ENCODE measurements around the gene CLDN25. TPM values are rescaled to one million over a fixed set of nuclear protein-coding genes. Genes with fewer than 3 reads are reported as not detected.

The CLDN25 gene
- total RNA-seq, 4 donors from 2014 or later: 0.86 TPM; not detected in 3

DNA sequence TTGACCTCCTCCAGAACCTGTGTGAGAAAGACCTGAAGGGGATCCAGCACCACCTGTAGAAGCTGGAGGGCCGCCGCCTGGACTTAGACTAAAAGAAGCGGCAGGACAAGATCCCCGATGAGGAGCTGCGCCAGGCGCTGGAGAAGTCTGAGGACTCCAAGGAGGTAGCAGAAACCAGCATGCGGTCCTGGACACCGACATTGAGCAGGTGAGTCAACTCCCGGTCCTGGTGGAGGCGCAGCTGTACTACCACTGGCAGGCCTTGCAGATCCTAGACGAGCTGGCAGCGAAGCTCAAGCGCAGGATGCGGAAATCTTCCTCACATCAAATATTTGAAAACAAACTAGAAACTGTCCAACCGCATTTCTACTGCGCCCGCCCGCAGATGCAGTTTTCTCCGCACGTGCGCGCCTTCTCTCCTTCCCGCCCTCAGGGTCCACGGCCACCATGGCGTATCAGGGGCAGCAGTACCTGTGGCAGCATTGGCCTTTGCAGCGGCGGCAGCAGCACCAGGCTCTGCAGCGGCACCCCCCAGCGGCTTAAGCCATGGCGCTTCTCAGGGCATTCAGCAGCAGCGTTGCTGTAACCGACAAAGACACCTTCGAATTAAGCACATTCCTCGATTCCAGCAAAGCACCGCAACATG, 10.2 kb downstream of the CLDN25 start:
- peaks cover 13% of the 10 kb centered on the region for H3K27me3 ChIP-seq
- H3K27ac ChIP-seq: no peak overlapping the region
- H3K9me3 ChIP-seq: no peaks in the 10 kb centered on the region
- DNase-seq (ENCODE audit: low spot score in 2 of 2): no peak
- 91% methylated on average over 35 of the region's 35 CpGs for WGBS
- H3K36me3 ChIP-seq: no peaks in the 10 kb centered on the region
- no peaks in the 10 kb centered on the region for H3K4me1 ChIP-seq
- TF ChIP-seq POLR2A (IDR thresholded peaks at IDR 0.05) (no peak), EP300 (IDR thresholded peaks at IDR 0.05) (no peak), POLR2AphosphoS5 (IDR thresholded peaks at IDR 0.05) (no peak), CTCF (IDR thresholded peaks at IDR 0.05) (no peak)
- H3K4me3 ChIP-seq: no peak overlapping the region

GRCh38 chr11:113796663-113797259, 17.2 kb downstream of the CLDN25 start:
- no peak for DNase-seq (ENCODE audit: low spot score in 2 of 2)
- Histone ChIP-seq H3K36me3 (peaks cover 30% of the 10 kb centered on the region), H3K27ac (no peak overlapping the region), H3K4me1 (no peaks in the 10 kb centered on the region), H3K4me3 (no peak overlapping the region), H3K9me3 (no peaks in the 10 kb centered on the region), H3K27me3 (no peaks in the 10 kb centered on the region)
- 75% methylated on average over 3 of the region's 3 CpGs for WGBS
- TF ChIP-seq POLR2A (IDR thresholded peaks at IDR 0.05) (no peak), CTCF (IDR thresholded peaks at IDR 0.05) (peak; percentile 28 to 52)

DNA sequence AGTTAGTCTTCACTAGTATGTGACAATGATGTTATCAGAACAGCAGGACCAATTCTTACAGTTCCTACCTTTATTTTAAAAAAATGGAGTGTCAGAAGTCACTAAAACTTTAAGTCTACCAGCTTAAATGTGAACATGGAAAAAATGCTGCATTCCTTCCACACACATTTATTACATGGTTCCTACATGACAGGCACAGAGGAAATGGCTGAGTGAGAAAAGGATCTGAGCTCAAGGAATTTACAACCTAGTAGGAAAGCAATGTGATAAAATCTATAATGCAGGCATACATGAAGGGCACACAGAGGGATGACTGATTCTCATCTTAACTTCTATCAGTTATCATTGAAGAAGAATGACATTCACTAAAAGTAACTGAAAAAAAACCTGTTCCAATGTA, 23.0 kb downstream of the CLDN25 start:
- H3K27ac ChIP-seq: no peak overlapping the region
- no peak for DNase-seq (ENCODE audit: low spot score in 2 of 2)
- H3K4me1 ChIP-seq: no peaks in the 10 kb centered on the region
- peaks cover 83% of the 10 kb centered on the region for H3K36me3 ChIP-seq
- no peaks in the 10 kb centered on the region for H3K9me3 ChIP-seq
- no peak for TF ChIP-seq POLR2A (IDR thresholded peaks at IDR 0.05)
- no peak for TF ChIP-seq CTCF (IDR thresholded peaks at IDR 0.05)
- TF ChIP-seq POLR2AphosphoS5 (IDR thresholded peaks at IDR 0.05): no peak
- TF ChIP-seq EP300 (IDR thresholded peaks at IDR 0.05): no peak
- H3K27me3 ChIP-seq: no peaks in the 10 kb centered on the region
- no peak overlapping the region for H3K4me3 ChIP-seq

GRCh38 chr11:113805640-113806039, 26.0 kb downstream of the CLDN25 start:
- no peak overlapping the region for H3K27ac ChIP-seq
- H3K27me3 ChIP-seq: no peaks in the 10 kb centered on the region
- no peaks in the 10 kb centered on the region for H3K4me1 ChIP-seq
- H3K36me3 ChIP-seq: peaks cover 90% of the 10 kb centered on the region
- no peak for DNase-seq (ENCODE audit: low spot score in 2 of 2)
- no peaks in the 10 kb centered on the region for H3K9me3 ChIP-seq
- no peak overlapping the region for H3K4me3 ChIP-seq
- TF ChIP-seq POLR2AphosphoS5 (IDR thresholded peaks at IDR 0.05) (no peak), POLR2A (IDR thresholded peaks at IDR 0.05) (no peak), EP300 (IDR thresholded peaks at IDR 0.05) (no peak), CTCF (IDR thresholded peaks at IDR 0.05) (no peak)

DNA sequence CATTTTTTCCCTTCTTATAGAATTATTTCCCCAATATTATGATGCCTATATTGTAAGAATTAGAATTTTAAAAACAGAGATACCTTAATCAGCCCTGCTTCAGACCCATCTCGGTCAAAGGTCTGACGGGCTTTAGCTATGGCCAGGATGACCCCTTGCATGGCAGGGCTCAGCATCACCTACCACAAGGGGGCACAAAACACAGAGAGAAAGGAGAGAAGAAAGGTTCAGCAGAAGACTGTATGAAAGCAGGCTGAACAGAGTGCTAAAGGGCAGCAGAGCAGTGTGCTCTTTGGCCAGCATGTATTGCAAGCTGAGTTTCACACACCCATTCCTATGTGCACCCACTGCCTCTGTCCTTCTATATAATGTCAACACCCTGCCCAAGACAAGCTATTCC, 26.8 kb downstream of the CLDN25 start:
- no peak for DNase-seq (ENCODE audit: low spot score in 2 of 2)
- no peak for TF ChIP-seq CTCF (IDR thresholded peaks at IDR 0.05)
- TF ChIP-seq POLR2AphosphoS5 (IDR thresholded peaks at IDR 0.05): no peak
- TF ChIP-seq EP300 (IDR thresholded peaks at IDR 0.05): no peak
- no peak for TF ChIP-seq POLR2A (IDR thresholded peaks at IDR 0.05)
- Histone ChIP-seq H3K27ac (no peak overlapping the region), H3K4me3 (no peak overlapping the region), H3K27me3 (no peaks in the 10 kb centered on the region), H3K4me1 (no peaks in the 10 kb centered on the region), H3K9me3 (no peaks in the 10 kb centered on the region), H3K36me3 (peaks cover 89% of the 10 kb centered on the region)
- WGBS: 98% methylated on average over 2 of the region's 2 CpGs
